Stimulated activated CD4-positive, alpha-beta T cell treated with anti-CD3 and anti-CD28 coated beads, Interleukin-4, amount 100 ng/mL, for 48 hours (primary cell): ENCODE data around the gene RCN2.
"Not testable (repeated sequence)": the region's sequence is repeated elsewhere in the genome, so short reads cannot be mapped to it uniquely, and the experiment has no call there.

Experiments used
- DNase-seq, 2 donors: peaks; one replicate each; pipeline ENCODE4 v3.0.0-alpha.2; 2020; ENCODE audit warnings: low read depth in 2 of 2

The RCN2 gene, protein sequence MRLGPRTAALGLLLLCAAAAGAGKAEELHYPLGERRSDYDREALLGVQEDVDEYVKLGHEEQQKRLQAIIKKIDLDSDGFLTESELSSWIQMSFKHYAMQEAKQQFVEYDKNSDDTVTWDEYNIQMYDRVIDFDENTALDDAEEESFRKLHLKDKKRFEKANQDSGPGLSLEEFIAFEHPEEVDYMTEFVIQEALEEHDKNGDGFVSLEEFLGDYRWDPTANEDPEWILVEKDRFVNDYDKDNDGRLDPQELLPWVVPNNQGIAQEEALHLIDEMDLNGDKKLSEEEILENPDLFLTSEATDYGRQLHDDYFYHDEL

DNA sequence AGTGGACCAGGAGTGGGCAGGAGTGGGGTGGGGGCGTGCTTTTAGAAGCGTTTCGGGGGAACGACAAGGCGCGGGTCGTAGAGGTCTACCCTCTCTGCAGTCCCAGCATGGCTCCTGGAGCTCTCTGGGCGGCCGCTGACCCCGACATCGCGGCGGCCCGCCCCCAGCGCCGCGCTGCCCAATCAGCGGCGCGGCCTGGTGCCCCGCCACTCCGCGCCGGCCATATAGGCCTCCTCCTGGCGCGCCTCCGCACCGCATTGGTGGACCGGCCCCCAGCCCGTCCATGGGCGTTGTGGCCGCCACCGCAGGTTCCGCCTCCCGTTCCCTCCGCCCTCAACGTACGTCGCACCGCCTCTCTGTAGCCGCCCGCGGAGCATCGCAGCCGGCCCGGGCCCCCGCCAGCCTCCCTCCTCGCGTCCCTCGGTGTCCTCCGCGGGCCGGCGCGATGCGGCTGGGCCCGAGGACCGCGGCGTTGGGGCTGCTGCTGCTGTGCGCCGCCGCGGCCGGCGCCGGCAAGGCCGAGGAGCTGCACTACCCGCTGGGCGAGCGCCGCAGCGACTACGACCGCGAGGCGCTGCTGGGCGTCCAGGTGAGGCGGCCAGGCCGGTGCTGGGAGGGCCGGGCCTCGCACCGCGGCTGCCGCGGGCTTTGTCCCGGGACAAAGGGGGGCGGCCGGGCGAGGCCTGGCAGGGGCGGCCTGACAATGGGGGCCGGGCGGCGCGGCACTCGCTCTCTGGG, at the start of gene RCN2:
Gene RCN2 (plus strand): TSS at position 353 of the 738 bp plus-strand sequence. CDS start 93 bp downstream, at position 446.
- DNase-seq, result peak; percentile 87 to 93

DNA sequence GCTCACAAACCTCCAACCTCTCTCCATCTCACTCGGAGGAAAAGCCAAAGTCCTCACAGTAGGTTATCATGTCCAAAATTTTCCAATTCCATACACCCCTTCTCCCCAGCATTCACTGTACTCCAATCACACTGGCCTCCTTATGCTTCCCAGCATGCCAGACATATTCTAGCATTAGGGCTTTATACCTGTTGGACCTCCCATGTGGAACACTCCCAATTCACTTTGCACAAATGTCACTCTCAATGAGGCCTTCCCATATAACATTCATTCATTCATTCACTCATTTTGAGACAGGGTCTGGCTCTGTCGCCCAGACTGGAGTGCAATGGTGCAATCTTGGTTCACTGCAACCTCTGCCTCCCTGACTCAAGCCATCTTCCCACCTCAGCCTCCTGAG, 46.3 kb upstream of the RCN2 start:
- DNase-seq, result no peak

DNA sequence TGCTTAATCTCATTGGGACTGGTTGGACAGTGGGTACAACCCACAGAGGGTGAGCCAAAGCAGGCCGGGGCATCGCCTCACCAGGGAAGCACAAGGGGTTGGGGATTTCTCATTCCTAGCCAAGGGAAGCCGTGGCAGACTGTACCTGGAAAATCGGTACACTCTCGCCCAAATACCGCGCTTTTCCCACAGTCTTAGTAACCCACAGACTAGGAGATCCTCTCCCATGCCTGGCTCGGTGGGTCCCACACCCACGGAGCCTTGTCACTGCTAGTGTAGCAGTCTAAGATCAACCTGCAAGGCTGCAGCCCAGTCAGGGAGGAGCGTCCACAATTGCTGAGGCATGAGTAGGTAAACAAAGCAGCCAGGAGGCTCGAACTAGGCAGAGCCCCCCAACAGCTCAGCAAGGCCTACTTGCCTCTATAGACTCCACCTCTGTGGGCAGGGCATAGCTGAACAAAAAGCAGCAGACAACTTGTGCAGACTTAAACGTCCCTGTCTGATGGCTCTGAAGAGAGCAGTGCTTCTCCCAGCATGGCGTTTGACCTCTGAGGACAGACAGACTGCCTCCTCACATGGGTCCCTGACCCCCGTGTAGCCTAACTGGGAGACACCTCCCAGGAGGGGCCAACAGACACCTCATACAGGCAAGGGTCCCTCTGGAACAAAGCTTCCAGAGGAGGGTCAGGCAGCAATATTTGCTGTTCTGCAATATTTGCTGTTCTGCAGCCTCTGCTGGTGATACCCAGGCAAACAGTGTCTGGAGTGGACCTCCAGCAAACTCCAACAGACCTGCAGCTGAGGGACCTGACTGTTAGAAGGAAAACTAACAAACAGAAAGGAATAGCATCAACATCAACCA, 44.0 kb upstream of the RCN2 start:
- not testable (repeated sequence) for DNase-seq

DNA sequence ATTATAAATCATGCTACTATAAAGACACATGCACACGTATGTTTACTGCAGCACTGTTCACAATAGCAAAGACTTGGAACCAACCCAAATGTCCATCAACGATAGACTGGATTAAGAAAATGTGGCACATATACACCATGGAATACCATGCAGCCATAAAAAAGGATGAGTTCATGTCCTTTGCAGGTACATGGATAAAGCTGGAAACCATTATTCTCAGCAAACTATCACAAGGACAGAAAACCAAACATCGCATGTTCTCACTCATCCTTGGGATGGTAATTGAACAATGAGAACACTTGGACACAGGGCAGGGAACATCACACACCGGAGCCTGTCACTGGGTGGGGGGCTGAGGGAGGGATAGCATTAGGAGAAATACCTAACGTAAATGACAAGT, 38.7 kb upstream of the RCN2 start:
- not testable (repeated sequence) for DNase-seq

DNA sequence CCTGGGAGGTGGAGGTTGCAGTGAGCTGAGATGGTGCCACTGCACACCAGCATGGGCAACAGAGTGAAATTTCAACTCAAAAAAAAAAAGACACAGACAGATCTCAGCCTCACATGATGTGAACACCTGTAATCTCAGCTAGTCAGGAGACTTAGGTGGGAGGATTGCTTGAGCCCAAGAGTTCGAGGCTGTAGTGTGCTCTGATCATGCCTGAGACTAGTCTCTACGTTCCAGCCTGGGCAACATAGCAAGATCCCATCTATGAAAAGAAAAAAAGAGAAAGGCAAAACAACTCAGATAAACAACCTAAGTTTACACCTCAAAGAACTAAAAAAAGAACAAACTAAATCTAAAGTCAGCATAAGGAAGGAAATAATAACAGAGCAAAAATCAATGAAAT, 37.4 kb upstream of the RCN2 start:
- no peak for DNase-seq

DNA sequence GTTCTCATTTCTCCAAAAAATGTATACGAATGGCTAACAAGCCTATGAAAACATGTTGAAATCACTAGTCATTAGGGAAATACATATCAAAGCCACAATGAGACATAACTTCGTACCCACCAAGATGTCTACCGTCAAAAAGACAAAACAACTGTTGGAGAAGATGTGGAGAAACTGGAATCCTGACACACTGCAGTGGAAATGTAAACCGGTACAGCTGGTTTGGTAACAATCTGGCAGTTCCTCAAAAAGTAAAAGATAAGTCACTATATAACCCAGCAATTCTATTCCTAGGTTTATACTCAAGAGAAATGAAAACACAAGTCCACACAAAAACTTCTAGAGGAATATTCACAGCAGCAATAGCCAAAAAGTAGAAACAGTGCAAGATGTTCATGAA, 33.4 kb upstream of the RCN2 start:
- no peak for DNase-seq

DNA sequence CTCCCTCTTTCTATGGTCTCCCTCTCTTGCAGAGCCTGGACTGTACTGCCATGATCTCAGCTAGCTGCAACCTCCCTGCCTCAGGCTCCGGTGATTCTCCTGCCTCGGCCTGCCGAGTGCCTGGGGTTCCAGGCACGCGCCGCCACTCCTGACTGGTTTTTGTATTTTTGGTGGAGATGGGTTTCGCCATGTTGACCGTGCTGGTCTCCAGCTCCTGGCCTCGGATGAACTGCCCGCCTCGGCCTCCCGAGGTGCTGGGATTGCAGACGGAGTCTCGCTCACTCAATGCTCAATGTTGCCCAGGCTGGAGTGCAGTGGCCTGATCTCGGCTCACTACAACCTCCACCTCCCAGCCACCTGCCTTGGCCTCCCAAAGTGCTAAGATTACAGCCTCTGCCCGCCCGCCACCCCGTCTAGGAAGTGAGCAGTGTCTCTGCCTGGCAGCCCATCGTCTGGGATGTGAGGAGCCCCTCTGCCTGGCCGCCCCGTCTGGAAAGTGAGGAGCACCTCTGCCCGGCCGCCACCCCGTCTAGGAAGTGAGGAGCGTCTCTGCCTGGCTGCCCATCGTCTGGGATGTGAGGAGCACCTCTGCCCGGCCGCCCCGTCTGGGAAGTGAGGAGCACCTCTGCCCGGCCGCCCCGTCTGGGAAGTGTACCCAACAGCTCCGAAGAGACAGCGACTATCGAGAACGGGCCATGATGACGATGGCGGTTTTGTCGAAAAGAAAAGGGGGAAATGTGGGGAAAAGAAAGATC, 32.2 kb upstream of the RCN2 start:
- not testable (repeated sequence) for DNase-seq

DNA sequence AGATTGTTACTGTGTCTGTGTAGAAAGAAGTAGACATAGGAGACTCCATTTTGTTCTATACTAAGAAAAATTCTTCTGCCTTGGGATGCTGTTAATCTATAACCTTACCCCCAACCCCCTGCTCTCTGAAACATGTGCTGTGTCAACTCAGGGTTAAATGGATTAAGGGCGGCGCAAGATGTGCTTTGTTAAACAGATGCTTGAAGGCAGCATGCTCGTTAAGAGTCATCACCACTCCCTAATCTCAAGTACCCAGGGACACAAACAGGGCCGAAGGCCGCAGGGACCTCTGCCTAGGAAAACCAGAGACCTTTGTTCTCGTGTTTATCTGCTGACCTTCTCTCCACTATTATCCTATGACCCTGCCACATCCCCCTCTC, 31.6 kb upstream of the RCN2 start:
- not testable (repeated sequence) for DNase-seq

DNA sequence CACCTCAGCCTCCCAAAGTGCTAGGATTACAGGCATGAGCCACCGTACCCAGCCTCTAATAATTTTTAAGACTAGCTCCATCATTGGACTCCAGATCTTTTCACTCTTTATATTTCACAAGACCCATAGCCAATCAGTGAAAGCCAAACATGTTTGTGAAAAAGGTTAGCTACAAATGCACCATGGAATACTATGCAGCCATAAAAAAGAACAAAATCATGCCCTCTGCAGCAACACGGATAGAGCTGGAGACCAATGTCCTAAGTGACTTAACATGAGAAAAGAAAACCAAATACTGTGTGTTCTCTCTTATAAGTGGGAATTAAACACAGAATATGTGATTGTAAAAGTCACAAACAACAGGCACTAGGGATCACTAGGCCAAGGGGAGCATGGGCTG, 29.6 kb upstream of the RCN2 start:
- no peak for DNase-seq

DNA sequence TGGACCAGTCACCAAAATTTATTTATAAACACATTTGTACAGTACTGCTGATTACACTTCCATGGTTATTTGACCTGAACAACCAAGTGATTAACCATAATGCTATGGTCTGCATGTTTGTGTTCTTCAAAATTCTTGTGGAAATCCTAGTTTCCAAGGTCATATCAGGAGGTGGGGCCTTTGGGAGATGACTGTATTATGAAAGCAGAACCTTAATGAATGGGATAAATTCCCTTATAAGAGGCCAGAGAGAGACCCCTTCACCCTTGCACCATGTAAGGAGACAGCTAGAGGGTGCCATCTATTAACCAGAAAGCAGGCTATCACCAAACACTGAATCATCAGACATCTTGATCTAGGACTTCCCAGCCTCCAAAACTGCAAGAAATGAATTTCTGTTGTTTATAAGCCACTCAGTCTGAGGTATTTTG, 28.3 kb upstream of the RCN2 start:
- DNase-seq, result no peak

DNA sequence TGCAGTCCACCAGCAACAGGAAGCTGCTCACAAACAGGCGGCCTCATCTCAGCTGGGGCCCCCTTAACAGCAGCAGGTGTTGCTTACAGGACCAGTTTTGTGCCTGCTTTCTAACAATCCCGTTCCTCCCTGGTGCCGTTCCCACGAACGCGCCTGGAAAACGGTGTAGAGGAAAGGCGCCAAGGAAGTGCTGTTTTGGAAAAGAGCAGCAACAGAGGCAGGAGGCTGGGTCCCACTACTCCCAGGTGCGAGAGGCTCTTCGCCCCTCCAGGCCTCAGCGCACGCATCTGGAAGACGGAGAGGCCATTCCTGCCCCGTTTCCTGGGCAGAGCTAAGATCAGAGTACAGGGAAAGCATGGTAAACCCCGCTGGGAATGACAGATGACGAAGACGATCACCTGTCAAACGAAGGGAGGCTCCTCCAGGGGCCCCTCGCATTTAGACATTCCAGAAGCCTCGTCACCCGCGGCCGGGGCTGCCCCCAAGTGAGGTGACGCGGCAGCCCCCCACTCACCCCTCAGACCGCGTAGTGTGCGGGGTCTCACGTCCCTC, 27.0 kb upstream of the RCN2 start:
- peak in 1 of 2 donors; percentile 17 for DNase-seq

DNA sequence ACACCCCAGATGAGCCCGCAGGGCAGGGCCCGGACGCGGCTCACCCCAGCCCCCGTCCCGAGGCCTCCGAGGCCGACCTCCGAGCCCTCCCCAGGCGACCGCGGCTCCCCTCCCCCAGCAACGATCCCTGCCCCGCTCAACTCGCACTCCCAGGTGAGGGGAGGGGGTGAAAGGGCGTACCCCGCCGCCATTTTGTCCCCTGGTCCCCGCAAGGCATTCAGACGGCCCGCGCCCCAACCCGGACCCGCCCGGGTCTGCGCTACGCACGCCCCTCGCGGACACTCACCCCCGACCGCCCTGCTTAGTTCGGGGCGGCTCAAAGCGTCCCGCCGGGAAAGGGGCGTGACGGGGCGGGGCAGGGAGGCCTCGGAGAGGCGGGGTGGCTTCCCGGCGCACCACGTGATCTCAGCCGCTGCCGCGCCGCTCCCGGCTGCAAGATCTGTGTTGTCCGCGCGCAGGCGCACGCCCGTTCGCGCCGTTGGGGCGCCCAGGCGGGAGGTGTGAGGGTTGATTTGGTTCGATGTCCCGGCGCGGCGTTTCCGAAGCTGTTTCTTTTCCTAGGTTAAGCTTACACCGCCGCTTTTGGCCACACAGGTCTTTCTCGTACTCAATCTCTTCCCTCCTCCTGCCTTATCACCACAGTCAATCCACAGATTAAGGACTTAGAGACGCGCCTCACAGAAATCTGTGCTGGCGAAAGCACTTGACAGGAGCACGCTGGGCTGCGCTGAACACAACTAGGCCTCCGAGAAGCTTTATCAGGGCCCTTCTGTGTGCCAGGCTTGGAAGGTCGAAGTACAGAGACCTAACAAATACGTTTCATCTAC, 26.3 kb upstream of the RCN2 start, which contains the start of gene SCAPER:
Gene SCAPER (minus strand): TSS at position 328 of the 827 bp plus-strand sequence. CDS start 21,523 bp downstream, outside the sequence.
- DNase-seq, result peak; percentile 85 to 93

DNA sequence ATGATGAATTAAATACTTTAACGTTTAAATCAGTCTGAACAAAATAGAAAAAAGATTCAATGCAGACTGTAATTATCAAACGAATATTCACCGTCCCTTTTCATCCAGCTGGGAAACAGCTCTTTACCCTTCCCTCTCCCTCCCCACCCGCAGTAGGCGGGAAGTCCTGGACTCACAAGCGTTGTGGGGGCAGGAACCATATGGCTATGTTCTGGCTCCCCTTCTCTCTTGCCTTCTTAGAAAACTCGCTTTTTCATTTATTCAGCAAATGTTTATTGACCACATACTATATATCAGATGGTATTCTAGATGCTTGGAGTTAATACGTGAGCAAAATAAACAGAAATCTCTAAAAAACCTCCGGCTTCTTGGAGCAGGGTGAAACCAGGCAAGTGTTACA, 25.7 kb upstream of the RCN2 start:
- DNase-seq, result no peak

DNA sequence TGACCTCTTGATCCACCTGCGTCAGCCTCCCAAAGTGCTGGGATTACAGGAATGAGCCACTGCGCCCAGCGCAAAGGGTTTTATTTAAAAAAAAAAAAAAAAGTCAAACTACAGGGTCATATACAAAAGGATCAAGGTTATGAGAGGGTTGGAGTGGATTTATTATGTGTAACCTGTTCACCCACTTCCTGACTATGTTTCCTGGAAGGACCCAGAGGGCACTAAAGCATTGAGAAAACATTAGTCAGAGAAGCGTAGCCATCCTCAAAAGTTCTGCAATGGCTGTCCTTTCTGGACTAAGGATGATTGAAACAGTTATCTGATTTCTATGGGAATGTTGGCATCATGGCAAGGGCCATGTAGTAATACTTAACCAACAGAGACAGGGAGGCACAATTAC, 19.1 kb upstream of the RCN2 start:
- no peak for DNase-seq

DNA sequence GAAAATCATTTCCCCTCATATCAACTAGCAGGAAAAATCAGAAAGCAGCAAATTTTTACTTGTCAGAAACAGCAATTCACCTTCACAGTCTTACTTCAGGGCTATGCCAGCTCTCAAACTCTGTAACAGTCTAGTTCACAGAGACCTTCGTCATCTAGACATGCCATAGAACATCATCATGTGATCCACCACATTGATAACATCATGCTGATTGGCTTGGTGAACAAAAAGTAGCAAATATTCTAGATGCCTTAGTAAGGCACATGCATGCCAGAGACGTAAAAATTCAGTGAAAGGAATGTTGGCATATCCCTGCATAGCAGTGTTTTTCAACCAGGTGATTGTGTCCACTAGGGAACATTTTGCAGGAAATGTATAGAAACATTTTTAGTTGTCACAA, 17.8 kb upstream of the RCN2 start:
- DNase-seq, result no peak

DNA sequence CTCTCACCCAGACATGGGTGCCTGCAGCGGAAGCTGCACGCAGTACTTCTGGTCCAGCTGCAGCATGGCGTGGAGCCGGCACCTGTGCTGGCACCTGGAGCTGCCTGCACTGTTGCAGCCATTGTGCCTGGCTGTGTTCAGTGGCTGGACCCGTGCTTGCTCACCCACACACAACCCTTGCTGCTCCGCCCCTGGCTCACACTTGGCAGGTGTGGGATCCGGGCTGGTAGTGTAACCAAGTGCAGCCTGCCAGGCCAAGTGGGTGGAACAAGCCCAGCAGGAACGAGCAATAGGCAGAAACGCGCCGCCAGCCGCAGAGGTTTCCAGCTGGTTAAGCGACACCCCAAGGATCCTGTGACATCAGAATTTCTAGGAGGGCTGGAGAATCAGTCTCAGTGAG, 15.2 kb upstream of the RCN2 start:
- no peak for DNase-seq

DNA sequence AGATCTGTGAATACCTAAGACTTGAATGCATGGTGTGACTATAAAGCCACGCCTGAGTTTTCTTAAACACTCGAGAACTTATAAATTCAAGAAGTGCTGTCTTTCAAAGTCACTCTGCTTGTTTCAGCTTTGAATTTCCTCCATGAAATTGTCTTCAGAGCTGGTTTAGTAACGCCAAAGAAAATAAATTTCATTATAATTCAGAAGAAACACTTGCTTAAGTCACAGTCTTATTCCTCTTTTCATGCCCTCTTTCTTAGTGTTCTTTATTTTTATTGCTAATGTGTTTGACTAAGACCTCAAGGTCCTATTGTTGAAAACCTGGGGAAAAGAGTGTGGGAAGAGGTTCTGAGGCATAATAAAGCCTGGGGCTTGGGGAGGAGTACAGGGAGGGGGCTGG, 3.3 kb upstream of the RCN2 start:
- DNase-seq, result no peak

DNA sequence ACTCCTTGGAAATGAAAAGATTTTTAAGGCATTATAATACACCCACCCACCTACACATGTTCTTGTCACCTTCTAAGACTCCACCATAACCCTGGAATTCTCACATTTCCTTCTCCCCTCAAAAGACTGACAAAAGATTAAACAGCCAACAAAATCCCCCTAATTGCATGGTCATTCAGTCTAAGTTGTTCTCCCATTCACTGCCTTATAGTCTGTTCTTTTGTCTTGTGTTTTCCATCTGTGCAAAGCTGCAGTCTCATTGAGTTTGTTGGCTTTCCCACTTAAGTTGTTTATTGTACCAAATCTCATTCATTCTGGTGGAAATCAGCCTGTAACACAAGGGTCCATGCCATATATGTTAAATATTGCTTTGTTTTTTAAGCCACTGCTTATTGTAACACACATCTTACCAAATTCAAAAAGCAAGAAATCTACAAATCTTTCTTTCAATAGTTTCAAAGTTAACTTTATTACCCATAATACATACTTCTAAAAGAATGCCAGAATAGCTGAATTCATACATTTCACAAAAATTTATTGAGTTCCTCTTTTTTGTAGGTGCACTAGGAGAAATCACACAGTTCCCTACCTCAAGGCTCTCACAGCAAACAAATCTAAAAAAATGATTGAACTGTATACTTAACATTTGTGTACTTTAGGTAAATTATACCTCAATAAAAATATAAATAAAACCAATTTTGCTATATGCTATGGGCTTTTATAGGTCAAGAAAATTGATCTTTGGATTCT, 2.4 kb upstream of the RCN2 start:
- no peak for DNase-seq

DNA sequence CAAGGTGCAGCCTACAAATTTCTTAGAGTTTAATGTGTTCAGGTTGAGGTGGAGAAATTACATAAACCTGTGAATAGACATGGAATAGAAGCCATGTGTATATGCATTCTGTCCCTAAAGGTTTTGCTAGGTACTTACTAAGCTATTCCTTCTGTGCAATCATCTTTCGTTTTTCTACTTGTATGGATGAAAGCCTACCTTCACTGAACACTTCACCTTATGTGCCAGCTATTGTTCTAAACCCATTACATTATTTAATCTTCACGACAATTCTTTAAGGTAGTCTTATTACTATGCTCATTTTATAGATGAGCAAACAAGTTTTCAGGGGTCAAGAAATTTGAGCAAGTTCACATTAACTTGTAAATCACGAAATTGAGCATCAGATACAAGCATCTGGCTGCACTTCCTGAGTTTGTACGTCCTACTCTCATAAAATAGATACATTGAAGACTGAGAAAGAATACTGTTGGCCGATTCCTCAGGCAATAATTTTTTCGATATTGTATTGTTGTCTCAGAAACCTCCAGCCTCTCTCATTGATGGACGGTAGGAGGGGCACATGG, 635 bp upstream of the RCN2 start:
- no peak for DNase-seq
